Measurements from ENCODE around the gene NDUFS2.

The NDUFS2 gene

DNA sequence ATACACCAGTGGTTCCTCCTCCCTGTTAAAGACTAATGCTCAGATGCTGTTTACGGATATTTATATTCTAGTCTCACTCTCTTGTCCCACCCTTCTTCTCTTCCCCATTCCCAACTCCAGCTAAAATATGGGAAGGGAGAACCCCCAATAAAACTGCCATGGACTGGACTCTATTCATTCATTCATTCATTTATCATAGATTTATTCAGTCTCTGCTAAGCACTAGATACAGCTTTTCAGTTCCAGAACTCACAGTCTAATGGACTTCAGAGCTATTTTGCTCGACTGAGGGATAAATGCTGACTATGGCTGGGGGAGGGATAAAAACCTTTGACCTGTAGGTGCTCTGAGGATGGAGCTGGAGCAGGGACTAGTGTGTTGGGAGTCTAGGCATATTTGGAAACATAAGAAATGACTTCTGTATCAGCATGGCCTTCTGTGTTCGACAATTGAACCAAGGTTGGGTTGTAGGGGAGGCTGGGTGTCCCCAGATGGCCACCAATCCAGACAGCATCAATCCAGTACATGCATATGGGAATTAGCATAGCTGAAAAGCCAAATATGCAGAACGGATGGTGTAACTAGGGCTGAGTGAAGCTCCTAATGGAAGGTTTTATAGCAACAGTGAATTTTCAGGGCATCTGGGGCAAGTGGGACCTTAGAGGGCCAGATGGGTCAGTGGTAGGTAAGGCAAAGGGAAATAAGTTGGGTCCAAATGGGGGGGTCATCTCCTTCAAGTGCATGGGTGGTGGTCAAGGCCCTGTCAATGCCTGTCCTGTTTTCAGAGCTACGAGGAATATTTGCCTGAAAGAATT, 17.1 kb downstream of the NDUFS2 start:
- Histone ChIP-seq H3K23ac (ENCODE audit: low read length in 2 of 2) (no peak overlapping the region), H4K91ac (ENCODE audit: low read length) (no peak overlapping the region), H3K4ac (ENCODE audit: low read depth in 1 of 2, low read length in 2 of 2) (no peak overlapping the region), H3K27ac (ENCODE audit: low read length, poor library complexity, severe bottlenecking) (no peak overlapping the region), H2BK5ac (ENCODE audit: low read depth, low read length, poor library complexity, severe bottlenecking) (no peak overlapping the region), H3K18ac (ENCODE audit: low read depth in 1 of 2, low read length in 2 of 2) (no peak overlapping the region), H3K9ac (ENCODE audit: low read length) (no peak overlapping the region), H2BK15ac (ENCODE audit: low read depth, poor library complexity, severe bottlenecking) (no peak overlapping the region), H3K4me2 (ENCODE audit: low read length, poor library complexity, severe bottlenecking) (no peak overlapping the region), H3K36me3 (ENCODE audit: control insufficient read depth in 1 of 2, insufficient read depth in 2 of 2, low read depth in 1 of 2, low read length in 2 of 2) (peaks cover 9 to 14% of the 10 kb centered on the region in 2 experiments), H2BK120ac (ENCODE audit: low read depth, low read length) (no peak overlapping the region), H3K9me3 (ENCODE audit: control insufficient read depth, low read length) (no peaks in the 10 kb centered on the region), H3K79me1 (replicated peaks; ENCODE audit: low read length, poor library complexity, severe bottlenecking) (no peaks in the 10 kb centered on the region), H2BK12ac (ENCODE audit: low read length in 2 of 2) (no peak overlapping the region), H3K4me3 (ENCODE audit: insufficient read depth in 1 of 2, low read depth in 1 of 2, low read length in 2 of 2) (no peak overlapping the region), H4K8ac (ENCODE audit: low read length) (no peak overlapping the region), H3K14ac (ENCODE audit: low read length in 2 of 2) (no peak overlapping the region), H2AFZ (ENCODE audit: low read depth, low read length) (no peak overlapping the region), H2AK5ac (ENCODE audit: low read length, severe bottlenecking) (no peak overlapping the region), H3K27me3 (ENCODE audit: control insufficient read depth in 1 of 2, insufficient read depth in 1 of 2, low read length in 2 of 2) (peaks cover 0 to 6% of the 10 kb centered on the region in 2 experiments), H3K4me1 (ENCODE audit: control insufficient read depth, insufficient read depth, low read depth, low read length) (peaks cover 3% of the 10 kb centered on the region)
- DNase-seq, result no peak
- 93% methylated on average over 5 of the region's 5 CpGs for WGBS

DNA sequence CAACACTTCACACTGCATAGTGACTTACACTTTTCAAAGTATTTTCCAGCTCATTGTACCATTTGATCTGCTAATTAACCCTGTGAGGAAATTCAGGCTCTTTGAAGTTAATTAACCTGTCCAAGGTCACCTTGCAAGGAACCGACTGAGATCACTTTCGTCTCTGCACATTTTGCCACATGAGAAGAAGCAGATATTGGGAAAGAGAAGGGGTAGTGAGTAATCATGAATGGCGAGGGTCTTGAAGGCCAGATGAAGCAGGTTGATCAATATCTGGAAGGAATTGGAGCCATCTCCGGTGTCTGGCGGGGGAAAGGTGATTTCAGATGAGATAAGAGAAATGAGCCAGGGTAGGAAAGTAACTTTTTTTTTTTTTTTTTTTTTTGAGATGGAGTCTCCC, 17.8 kb downstream of the NDUFS2 start:
- no peaks in the 10 kb centered on the region for H3K9me3 ChIP-seq (ENCODE audit: control insufficient read depth, low read length)
- no peak overlapping the region for H3K4me2 ChIP-seq (ENCODE audit: low read length, poor library complexity, severe bottlenecking)
- H3K79me1 ChIP-seq (replicated peaks; ENCODE audit: low read length, poor library complexity, severe bottlenecking), result no peaks in the 10 kb centered on the region
- no peak overlapping the region for H3K18ac ChIP-seq (ENCODE audit: low read depth in 1 of 2, low read length in 2 of 2)
- peaks cover 4 to 8% of the 10 kb centered on the region in 2 experiments for H3K36me3 ChIP-seq (ENCODE audit: control insufficient read depth in 1 of 2, insufficient read depth in 2 of 2, low read depth in 1 of 2, low read length in 2 of 2)
- no peak overlapping the region for H3K27ac ChIP-seq (ENCODE audit: low read length, poor library complexity, severe bottlenecking)
- H3K23ac ChIP-seq (ENCODE audit: low read length in 2 of 2), result no peak overlapping the region
- no peak for DNase-seq
- H3K9ac ChIP-seq (ENCODE audit: low read length), result no peak overlapping the region
- no peak overlapping the region for H2BK120ac ChIP-seq (ENCODE audit: low read depth, low read length)
- H3K4ac ChIP-seq (ENCODE audit: low read depth in 1 of 2, low read length in 2 of 2), result no peak overlapping the region
- H2BK12ac ChIP-seq (ENCODE audit: low read length in 2 of 2), result no peak overlapping the region
- no peak overlapping the region for H4K8ac ChIP-seq (ENCODE audit: low read length)
- H3K14ac ChIP-seq (ENCODE audit: low read length in 2 of 2), result no peak overlapping the region
- H3K4me3 ChIP-seq (ENCODE audit: insufficient read depth in 1 of 2, low read depth in 1 of 2, low read length in 2 of 2), result no peak overlapping the region
- no peak overlapping the region for H2AFZ ChIP-seq (ENCODE audit: low read depth, low read length)
- 89% methylated on average over 5 of the region's 5 CpGs for WGBS
- peaks cover 0 to 6% of the 10 kb centered on the region in 2 experiments for H3K27me3 ChIP-seq (ENCODE audit: control insufficient read depth in 1 of 2, insufficient read depth in 1 of 2, low read length in 2 of 2)
- no peak overlapping the region for H2BK5ac ChIP-seq (ENCODE audit: low read depth, low read length, poor library complexity, severe bottlenecking)
- H4K91ac ChIP-seq (ENCODE audit: low read length), result no peak overlapping the region
- peaks cover 3% of the 10 kb centered on the region for H3K4me1 ChIP-seq (ENCODE audit: control insufficient read depth, insufficient read depth, low read depth, low read length)
- no peak overlapping the region for H2AK5ac ChIP-seq (ENCODE audit: low read length, severe bottlenecking)
- no peak overlapping the region for H2BK15ac ChIP-seq (ENCODE audit: low read depth, poor library complexity, severe bottlenecking)

DNA sequence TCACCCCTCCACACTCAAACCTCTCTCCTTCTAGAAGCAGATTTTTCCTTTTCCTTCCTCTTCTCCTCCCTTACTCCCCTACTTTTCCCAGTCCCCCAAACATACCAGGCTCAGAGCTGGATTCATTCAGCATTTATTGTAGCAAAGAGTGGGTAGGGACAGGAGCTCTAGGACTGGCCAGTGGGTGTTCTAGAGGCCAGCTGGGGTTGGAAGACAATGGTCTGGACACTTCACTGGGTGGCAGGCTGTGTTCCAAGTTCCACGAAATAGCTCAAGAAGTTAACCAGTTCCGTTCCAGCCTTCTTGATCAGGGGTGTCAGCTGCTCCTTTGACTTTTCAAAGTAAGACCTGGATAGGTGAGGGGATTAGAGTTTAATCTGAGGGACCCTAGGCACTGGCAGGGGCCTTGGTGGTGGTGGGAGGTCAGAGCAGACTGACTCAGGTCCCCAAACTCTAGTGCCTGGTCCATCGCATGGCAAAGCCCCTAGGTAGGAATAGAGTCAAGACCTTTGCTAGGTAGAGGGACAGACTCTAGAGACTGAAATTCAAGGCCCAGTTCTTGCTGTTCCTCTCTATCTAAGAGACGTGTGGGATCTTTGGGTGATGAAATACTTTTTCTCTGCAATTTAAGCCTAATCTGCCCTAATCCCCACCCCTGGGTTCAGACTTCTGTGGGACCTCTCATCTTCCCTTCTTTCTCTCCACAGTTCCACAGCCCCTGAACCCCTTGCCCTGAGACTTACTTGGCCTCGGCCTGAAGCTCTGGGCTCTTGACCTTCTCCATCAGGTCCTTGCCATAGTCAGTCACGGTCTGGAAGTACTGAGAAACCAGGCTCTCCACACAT, 20.2 kb downstream of the NDUFS2 start:
- Histone ChIP-seq H2BK12ac (ENCODE audit: low read length in 2 of 2) (no peak overlapping the region), H3K27ac (ENCODE audit: low read length, poor library complexity, severe bottlenecking) (no peak overlapping the region), H2BK15ac (ENCODE audit: low read depth, poor library complexity, severe bottlenecking) (no peak overlapping the region), H4K91ac (ENCODE audit: low read length) (no peak overlapping the region), H2AFZ (ENCODE audit: low read depth, low read length) (no peak overlapping the region), H2BK5ac (ENCODE audit: low read depth, low read length, poor library complexity, severe bottlenecking) (no peak overlapping the region), H3K4me1 (ENCODE audit: control insufficient read depth, insufficient read depth, low read depth, low read length) (peaks cover 14% of the 10 kb centered on the region), H3K79me1 (replicated peaks; ENCODE audit: low read length, poor library complexity, severe bottlenecking) (peaks cover 6% of the 10 kb centered on the region), H3K14ac (ENCODE audit: low read length in 2 of 2) (no peak overlapping the region), H3K9me3 (ENCODE audit: control insufficient read depth, low read length) (no peaks in the 10 kb centered on the region), H2AK5ac (ENCODE audit: low read length, severe bottlenecking) (no peak overlapping the region), H3K27me3 (ENCODE audit: control insufficient read depth in 1 of 2, insufficient read depth in 1 of 2, low read length in 2 of 2) (peaks cover 0 to 6% of the 10 kb centered on the region in 2 experiments), H3K9ac (ENCODE audit: low read length) (no peak overlapping the region), H3K36me3 (ENCODE audit: control insufficient read depth in 1 of 2, insufficient read depth in 2 of 2, low read depth in 1 of 2, low read length in 2 of 2) (no peaks in the 10 kb centered on the region), H3K4me2 (ENCODE audit: low read length, poor library complexity, severe bottlenecking) (no peak overlapping the region), H2BK120ac (ENCODE audit: low read depth, low read length) (no peak overlapping the region), H3K18ac (ENCODE audit: low read depth in 1 of 2, low read length in 2 of 2) (no peak overlapping the region), H3K23ac (ENCODE audit: low read length in 2 of 2) (no peak overlapping the region), H4K8ac (ENCODE audit: low read length) (no peak overlapping the region), H3K4ac (ENCODE audit: low read depth in 1 of 2, low read length in 2 of 2) (no peak overlapping the region), H3K4me3 (ENCODE audit: insufficient read depth in 1 of 2, low read depth in 1 of 2, low read length in 2 of 2) (no peak overlapping the region)
- WGBS, result 81% methylated on average over 6 of the region's 6 CpGs
- DNase-seq, result no peak
